HG03064 (cell line): ENCODE data around the gene CRABP1.

Source experiments
- ATAC-seq: cut with Tn5 transposase; IDR thresholded peaks from one replicate; pipeline ENCODE4 v1.9.1; 2021; ENCODE audit warnings: low read depth; ENCODE audit not compliant: unreplicated experiment

The CRABP1 gene

GRCh38 chr15:78396976-78397375, 56.8 kb downstream of the CRABP1 start:
- ATAC-seq: no peak

- no peak for ATAC-seq
Measured at GRCh38 chr15:78397382-78397781, 57.2 kb downstream of the CRABP1 start.
